Breast epithelium (tissue), 3 donors: ENCODE results near the gene SF3A1.

ENCODE experiments used
- CTCF ChIP-seq, 3 donors: fragments of 450-650 bp; IDR thresholded peaks; one replicate each; pipeline ENCODE4 v1.5.1; 2016 to 2017; ENCODE audit warnings: antibody characterized with exemption in 3 of 3, mild to moderate bottlenecking in 3 of 3, moderate library complexity in 3 of 3
- POLR2A ChIP-seq: fragments of 450-650 bp; IDR thresholded peaks from one replicate; pipeline ENCODE4 v1.6.1; 2016; ENCODE audit warnings: antibody characterized with exemption, mild to moderate bottlenecking, moderate library complexity

- TF ChIP-seq CTCF (IDR thresholded peaks at IDR 0.05) (no peak), POLR2A (no peak)
These were observed 46.5 kb downstream of the SF3A1 start for GRCh38 chr22:30309951-30310741.
